GM21515 (cell line): ENCODE measurements around the gene MRPL58.
"Not testable (repeated sequence)": the region's sequence is repeated elsewhere in the genome, so short reads cannot be mapped to it uniquely, and the experiment has no call there.

Source experiments
- ATAC-seq: cut with Tn5 transposase; IDR thresholded peaks from one replicate; pipeline ENCODE4 v1.9.1; 2021; ENCODE audit not compliant: unreplicated experiment

Gene MRPL58

DNA sequence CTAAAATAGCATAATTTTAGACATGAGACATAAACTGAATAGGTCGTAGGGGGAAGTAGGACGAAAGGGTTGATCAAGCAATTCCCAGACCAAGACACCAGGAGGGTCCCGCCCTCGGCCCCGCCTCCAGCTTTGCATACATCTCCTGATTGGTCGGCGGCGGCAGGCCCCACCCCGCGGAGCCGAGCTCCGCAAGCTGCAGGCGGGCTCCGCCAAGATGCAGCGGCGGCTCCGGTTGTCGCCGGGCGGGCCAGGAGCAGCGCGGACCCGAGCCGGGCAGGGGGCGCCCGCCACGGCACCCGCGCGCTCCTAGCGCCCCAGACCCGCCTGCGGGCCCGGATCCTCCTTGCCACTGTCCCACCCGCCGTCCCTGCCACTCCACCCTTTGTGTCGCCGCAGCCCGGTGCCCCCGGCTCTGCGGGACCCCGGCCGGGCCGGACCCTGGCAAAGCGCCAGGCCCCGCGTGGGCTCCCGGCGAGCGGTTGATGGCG is 25.0 kb upstream of the MRPL58 start, which contains the start of gene CDR2L:
TSS of gene CDR2L (plus strand) at position 215 of the 491 bp plus-strand sequence. CDS start 412 bp downstream, outside the sequence.
- peak; percentile 93 for ATAC-seq

DNA sequence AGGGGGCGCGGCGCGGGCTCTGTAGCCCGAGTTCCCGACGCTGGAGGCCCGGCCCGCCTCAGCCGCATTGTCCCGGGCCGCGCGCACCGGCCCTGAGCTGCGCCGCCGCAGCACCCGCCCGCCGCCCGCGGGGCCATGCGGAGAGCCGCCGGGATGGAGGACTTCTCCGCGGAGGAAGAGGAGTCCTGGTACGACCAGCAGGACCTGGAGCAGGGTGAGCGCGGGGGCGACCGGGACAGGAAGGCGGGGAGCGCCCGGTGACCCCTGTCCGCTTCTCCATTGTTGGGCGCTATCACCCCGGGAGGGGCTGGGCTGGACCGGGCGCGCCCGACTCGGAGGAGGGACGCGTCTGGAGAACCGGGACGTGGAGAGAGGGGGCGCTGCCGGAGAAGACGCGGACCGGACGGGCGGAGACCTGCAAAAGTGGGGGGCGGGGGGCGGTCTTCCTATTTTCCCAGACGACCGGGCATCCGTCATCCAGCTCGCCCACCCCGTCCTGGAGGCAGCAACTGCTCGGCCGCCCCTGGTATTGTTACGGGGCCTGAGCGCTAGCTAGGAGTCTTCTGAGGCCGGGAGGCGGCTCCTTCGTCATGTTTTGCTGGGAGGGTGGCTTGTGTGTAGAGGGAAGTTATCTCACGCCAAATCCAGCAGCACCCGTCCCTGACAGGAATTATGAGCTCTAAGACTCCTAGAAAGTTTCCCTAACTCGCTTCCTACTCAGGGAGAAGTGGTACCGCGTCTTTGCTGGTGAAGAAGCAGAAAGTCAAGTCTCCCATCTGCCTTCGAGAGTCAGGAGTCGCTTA is 24.4 kb upstream of the MRPL58 start:
- ATAC-seq: peak; percentile 31

DNA sequence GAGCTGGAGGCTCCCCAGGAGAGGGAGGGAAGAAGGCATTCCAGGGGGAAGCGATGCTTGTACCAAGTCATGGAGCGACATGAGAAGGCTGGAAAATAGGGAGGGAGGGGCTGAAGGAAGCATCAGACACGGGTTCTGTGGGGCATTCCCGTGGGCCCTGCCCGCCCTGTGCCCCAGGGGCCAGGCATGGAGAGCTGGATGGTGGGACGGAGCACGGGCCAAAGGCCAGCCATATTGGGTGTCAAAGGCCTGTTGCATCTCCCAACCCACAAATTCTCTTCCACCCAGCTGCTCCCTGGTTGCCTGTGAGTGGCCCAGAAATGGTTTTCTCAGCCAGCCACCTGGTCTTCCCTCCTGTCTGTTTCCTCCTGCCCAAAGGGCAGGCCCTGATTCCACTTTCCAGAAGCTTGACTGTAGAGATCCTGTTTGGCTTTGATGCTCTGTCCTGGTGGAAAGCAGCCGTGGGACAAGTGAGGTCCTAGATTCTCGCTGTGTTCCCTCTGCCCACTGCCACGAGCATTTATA is 21.8 kb upstream of the MRPL58 start:
- ATAC-seq: no peak

DNA sequence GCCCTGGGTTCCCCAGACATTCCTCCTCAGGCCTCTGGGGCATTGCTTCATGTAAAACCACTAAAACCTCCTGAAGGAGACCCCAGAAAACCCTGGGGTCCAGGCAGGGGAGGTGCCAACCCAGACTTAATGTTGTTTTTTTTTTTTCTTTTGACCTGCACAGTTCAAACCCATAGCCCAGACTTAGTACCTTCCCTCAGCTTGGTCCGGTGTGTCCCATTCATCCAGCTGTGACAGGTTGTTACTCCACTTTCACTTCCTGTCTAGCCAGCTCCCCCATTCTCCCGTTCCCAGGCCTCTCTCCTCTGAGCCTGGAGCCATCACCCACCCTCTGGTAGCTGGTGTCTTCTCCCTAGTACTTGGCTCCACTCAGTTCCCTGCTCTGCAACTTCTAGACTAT is 20.2 kb upstream of the MRPL58 start:
- ATAC-seq: no peak

DNA sequence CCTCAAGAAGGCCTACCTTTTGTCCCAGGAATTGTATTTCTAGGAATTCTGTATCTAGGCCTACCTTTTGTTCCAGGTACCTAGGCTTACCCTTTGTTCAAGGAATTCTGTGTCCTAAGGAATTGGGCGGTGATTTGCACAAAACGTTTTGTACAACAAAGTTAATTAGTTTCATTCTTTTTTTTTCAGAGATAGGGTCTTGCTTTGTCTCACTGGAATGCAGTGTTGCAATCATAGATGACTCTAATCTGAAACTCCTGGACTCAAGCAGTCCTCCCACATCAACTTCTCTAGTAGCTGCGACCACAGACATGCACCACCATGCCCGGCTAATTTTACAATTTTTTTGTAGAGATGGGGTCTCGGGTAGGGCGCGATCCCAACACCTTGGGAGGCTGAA is 18.0 kb upstream of the MRPL58 start:
- ATAC-seq: no peak

DNA sequence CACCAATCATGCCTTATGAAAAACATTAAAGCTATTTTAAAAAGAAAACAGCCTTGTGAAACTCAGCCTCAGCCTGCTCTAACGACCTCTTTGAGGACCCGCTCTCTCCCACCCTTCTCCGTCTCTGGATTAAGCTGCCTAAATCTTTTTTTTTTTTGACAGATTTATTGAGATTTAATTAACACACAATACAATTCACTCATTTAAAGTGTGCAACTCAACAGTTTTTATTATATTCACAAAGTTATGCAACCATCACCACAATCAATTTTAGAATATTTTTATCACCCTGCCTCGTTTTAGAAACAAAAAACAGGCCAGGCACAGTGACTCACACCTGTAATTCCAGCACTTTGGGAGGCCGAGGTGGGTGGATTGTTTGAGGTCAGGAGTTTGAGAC is 16.6 kb upstream of the MRPL58 start:
- no peak for ATAC-seq

DNA sequence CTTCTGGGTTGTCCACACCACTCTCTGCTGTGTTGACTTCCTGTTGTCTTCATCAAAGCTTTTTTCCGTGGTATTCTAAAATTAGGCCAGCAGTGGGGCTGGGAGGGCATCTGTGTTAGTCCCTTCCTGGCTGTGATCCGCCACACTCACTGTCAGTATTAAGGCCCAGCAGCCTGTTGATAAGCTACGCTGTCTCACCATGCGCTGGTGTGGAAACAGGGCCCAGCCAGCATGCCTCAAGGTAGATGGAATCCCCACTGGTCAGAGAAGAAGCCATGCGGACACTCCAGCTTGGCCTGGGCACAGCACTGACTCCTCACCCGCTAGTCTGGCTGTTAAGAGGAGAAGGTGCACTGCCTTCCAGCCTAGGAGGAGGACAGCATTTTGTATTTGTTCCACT is 13.7 kb upstream of the MRPL58 start:
- ATAC-seq: no peak

DNA sequence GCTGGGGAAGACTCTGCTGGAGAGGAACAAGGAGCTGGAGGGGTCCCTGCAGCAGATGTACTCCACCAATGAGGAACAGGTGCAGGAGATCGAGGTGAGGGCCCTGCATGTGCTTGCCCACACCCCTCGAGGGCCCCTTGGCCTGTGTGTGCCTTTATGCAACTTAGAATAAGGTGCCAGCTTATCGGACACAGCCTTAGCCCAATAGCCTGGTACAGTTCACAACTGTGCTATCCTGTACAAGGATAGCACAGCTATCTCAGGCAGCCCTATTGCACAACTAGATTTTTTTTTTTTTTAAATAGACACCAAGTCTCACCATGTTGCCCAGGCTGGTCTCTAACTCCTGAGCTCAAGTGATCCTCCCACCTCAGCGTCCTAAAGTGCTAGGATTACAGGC is 12.9 kb upstream of the MRPL58 start:
- ATAC-seq: no peak

DNA sequence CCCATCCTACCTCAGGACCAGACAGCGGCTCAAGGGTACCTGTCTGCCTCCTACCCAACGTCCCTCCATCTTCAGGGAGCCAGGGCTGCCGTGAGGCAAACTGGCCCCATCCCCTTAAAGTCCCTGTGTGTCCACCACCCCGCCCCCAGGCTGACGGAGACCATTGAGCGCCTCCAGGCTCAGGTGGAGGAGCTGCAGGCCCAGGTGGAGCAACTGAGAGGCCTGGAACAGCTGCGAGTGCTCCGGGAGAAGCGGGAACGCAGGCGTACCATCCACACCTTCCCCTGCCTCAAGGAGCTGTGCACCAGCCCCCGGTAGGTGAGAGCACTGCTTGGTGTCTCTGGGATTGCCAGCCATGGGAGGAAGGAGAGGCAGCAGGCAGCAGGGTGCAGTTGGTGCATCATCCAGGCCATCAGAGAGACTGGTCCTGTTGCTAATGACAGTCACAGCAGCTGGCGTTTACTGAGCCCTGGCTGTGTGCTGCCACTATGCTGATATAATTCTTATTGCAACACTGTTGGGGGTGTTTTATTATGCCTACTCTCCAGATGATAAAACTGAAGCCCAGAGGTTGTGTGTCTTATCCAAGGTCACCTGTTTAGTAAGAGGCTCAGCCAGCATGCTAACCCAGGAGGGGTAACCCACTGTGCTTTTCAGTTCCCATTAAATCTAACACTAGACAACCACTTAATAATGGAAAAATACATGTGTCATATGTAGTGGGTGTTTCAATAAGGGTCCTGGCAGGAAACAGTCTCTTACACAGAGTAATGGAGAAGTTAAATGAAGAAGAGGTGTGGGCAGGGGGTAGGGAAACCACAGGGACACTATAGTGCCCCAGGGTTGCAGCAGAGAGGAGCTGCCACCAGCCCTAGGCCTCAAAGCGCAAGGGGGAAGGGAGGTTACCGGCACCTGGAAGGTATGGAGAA is 10.3 kb upstream of the MRPL58 start:
- no peak for ATAC-seq

DNA sequence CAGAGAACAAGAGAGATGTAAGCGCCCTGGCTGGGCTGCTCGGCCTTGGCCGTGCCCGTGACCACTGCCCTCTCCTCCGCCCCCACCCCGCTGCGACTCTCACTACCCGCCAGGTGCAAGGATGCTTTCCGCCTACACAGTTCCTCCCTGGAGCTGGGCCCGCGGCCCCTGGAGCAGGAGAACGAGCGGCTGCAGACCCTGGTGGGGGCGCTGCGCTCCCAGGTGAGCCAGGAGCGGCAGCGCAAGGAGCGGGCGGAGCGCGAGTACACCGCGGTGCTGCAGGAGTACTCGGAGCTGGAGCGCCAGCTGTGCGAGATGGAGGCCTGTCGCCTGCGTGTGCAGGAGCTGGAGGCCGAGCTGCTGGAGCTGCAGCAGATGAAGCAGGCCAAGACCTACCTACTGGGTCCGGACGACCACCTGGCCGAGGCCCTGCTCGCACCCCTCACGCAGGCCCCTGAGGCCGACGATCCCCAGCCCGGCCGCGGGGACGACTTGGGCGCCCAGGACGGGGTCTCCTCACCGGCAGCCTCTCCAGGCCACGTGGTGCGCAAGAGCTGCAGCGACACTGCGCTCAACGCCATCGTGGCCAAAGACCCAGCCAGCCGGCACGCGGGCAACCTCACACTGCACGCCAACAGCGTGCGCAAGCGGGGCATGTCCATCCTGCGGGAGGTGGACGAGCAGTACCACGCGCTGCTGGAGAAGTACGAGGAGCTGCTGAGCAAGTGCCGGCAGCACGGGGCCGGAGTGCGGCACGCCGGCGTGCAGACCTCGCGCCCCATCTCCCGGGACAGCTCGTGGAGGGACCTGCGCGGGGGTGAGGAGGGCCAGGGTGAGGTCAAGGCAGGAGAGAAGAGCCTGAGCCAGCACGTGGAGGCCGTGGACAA is 9.2 kb upstream of the MRPL58 start:
- no peak for ATAC-seq

DNA sequence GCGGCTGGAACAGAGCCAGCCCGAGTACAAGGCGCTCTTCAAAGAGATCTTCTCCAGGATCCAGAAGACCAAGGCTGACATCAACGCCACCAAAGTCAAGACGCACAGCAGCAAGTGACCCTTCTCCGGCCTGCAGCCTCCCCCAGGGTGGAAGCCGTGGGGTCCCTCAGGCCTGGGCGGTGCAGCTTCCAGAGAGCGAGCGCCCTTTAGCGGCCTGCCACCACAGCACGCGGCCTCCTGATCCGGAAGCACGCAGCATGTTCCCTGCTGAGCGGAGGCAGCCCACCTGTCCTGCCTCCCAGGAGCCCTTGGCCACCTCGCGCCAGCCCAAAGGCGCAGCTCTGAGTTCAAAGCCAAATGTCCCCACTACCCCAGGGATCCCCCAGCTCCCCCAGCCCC is 8.5 kb upstream of the MRPL58 start:
- no peak for ATAC-seq

DNA sequence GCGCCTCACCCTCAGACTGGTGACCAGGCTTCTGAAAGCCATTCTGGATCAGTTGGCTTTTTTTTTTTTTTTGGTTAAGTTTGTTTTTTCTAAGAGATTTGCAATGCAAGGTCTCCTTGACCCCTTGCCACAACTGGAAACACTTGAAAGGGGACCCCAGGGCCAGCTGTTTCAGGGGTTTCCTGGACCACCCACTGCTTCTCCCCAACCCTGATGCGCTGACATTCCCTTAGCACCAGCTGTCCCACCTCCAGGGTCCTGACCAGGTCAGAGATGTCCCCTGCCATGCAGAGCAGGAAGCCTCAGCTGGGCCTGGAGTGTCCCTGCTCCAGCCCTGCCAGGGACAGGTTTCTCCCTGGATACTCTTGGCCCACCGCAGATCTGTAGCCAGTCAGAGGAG is 8.1 kb upstream of the MRPL58 start:
- ATAC-seq: no peak

DNA sequence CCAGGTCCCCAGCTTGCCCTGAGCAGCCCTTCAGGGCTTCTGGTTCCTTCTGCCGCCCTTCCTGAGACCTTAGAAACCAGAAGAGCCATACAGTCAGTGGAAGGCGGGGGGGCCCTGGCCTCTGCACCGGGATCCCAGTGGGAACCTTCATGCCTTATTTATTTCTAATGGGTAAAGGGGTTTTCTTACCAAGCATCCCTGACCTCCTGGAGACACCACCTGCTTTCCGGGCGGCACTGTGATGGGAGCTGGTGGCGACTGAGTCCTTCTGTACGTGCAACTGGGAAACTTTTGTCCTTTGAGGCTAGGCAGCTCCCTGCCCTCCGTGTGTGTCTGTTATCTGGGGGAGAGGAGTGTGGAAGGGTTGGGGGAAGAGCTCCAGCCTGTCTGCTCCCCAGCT is 7.2 kb upstream of the MRPL58 start:
- no peak for ATAC-seq

DNA sequence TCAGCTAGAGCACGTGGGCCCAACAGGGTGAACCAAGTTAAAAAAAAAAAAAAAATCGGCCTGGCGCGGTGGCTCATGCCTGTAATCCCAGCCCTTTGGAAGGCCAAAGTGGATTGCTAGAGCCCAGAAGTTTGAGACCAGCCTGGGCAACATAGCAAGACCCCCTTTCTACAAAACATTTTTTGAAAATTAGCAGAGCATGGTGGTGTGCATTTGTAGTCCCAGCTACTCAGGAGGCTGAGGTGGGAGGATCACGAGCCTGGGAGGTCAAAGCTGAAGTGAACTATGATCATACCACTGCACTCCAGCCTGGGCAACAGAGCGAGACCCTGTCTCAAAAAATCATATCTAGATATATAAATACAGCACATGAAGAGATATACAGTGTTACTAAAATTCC is 6.4 kb upstream of the MRPL58 start:
- ATAC-seq: not testable (repeated sequence)

DNA sequence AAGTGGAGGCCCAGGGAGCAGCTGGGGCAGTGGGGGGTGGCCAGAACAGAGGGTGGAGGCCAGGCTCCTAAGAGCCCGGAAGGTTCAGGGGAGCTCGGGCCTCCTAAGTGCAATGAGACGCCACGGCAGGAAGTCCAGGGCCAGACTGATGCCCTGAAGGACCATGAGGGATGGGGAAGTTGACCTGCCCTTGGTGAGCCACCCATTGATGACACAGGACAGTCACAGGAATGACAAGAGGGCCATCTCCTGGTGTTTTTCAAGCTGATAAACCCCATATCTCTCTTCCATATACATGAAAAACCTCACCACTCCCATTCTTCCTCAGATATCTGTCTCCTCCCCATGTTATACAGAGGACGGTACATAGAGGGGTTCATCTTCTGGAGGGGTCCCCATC is 5.8 kb upstream of the MRPL58 start:
- ATAC-seq: no peak

DNA sequence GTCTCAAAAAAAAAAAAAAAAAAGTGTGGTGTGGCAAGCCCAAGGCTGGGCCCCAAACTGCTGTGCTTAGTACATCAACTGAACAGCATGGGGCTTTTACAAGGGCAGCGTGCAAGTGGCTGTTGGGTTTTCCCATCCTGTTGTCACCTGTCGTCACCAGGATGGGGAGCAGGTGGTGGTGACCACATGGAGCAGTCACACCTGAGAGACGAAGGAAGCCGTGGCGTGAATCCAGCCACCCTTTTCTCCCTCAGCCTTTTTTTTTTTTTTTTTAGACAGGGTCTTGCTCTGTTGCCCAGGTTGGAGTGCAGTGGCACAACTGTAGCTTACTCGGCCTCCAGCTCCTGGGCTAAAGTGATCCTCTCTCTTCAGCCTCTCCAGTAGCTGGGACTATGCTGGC is 4.1 kb upstream of the MRPL58 start:
- no peak for ATAC-seq

DNA sequence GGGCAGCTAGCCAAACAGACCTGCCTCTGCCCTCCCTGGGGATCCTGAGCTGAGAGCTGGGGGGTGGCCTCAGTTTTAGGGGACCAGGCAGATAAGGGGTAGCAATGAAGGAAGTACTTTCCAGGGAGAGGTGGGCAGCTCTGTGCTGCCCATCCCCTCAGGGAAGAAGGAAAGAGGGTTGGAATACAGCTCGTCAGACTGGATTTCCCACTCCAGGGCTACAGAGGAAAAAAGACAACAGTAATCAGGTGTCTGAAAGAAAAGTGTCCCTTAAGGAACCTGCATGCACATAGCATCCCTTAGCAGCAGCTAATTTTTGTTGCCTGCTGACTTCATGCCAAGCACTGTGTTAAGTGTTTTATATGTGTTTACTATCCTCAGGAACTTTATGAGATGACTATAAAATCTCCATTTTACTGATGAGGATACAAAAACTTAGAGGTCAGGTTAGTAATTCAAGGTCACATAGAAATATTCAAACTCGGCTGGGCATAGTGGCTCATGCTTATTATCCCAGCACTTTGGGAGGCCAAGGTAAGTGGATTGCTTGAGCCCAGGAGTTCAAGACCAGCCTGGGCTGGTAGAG is 3.2 kb upstream of the MRPL58 start:
- no peak for ATAC-seq

DNA sequence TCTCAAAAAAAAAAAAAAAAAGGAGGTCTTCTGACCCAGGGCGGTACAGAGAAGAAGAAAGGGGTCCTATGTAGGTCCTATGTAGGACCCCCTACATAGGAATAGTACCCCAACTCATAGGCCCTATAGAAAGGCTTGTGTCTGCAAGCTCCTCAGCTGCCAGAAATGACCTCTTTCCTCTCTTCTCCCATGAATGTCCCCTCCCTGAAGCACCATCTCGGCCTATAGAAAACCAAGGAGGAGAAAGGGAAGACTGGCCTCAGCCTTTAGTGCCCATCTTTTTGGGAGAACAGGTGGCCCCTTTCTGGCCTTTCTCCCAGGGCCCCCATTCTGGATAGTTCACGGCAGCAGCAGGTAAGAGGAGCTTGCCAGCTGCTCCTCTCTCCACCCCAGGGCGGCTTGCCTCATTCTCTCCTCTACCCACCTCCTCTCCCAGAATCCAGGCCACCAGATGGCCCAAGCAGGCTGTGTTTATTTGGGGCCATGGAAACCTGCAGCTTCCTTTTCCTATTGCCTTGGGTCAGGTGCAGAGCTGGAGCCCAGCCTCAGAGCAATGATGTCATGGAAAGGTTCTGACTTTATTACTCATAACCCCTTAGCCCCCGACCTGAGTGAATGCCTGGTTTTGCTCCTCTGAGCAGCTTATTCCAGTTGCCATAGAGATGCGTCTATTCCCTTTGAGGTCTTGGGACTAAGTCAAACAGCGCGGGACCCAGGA is 1.6 kb upstream of the MRPL58 start:
- ATAC-seq: no peak

DNA sequence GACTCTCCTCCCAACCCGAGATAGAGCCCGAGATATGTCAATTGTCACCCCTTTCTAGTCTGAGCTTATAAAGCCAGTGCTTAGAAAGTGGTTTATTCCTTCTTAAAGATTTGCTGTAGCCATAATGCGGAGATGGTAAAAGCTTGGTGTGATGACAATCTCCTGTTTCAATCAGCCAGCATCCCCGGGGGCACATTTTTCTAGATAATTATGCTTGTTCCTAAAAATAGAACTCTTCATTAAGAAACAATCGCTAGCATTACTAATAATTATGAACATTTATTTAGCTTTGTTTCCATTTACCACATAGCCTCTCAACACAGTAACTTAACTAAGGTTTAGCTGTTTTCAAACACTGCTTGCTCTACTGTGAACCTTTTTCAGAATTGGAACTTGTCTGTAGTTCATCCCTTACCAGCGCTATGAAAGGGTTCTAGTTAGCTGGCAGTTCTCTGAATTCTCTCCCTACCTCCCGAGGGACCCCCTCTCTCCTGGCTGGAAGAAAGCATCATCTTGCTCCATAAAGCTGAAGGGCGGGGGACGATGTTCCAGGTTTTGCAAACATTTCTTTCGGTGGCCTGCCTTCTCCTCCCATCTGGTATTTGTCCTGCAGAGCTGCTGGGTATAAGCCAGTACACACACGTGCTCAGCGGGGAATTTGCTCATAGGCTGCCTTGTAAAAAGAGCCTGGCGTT is 922 bp upstream of the MRPL58 start:
- ATAC-seq: no peak
